GM21717 (cell line): ENCODE measurements around the gene XXYLT1.
"Not testable (repeated sequence)": the region's sequence is repeated elsewhere in the genome, so short reads cannot be mapped to it uniquely, and the experiment has no call there.

Experiments
- ATAC-seq: cut with Tn5 transposase; IDR thresholded peaks from one replicate; pipeline ENCODE4 v1.9.1; 2021; ENCODE audit warnings: mild to moderate bottlenecking, moderate library complexity; ENCODE audit not compliant: unreplicated experiment

Gene XXYLT1

GRCh38 chr3:195056506-195056905, 214.5 kb downstream of the XXYLT1 start:
- no peak for ATAC-seq

GRCh38 chr3:195054311-195054710, 216.6 kb downstream of the XXYLT1 start:
- ATAC-seq, result no peak

- no peak for ATAC-seq
These were observed 218.0 kb downstream of the XXYLT1 start for GRCh38 chr3:195052939-195053338.

DNA sequence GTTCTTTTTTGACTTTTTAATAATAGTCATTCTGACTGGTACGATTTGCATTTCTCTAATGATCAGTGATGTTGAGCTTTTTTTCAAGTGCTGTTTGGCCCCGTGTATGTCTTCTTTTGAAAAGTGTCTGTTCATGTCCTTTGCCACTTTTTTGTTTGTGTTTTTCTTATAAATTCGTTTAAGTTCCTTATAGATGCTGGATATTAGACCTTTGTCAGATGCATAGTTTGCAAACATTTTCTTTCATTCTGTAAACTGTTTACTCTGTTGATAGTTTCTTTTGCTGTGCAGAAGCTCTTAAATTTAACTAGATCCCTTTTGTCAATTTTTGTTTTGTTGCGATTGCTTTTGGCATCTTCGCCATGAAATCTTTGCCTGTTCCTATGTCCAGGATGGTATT, 220.7 kb downstream of the XXYLT1 start:
- not testable (repeated sequence) for ATAC-seq

GRCh38 chr3:195048059-195048905, 222.7 kb downstream of the XXYLT1 start:
- no peak for ATAC-seq

- no peak for ATAC-seq
These were observed 223.4 kb downstream of the XXYLT1 start for GRCh38 chr3:195047536-195047935.

GRCh38 chr3:195046441-195046840, 224.5 kb downstream of the XXYLT1 start:
- no peak for ATAC-seq

DNA sequence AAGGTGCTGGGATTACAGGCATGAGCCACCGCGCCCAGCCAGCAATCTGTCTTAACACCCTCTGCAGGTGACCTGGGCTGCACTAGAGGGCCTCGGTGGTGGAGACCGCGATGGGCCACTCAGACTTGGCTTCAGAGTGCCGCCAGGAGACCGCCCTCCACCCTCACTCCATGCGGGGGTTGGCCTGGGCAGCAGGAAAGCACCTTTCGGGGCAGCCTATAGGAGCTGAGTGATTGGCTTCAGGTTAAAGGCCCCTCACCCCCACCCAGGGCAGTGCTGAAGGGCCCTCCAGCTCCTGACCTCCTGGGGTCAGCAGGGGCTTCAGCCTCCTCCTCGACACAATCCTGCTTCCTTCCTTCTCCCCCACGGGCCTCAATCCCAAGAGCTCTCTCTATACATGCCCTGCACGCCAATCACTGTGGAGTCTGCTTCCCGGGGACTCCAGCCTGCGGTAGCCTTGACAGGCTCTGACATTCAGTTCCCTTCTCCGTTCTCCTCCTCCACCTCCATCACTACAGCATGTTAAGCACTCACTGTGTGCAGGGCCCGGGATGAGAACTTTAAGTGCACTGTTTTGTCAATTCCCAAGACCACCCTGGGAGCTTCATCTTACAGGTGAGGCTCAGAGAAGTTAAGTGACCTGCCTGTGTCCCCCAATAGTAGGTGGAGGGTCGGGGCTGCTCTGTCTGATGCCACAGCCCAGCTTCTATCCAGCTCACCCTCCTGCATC, 225.3 kb downstream of the XXYLT1 start:
- no peak for ATAC-seq

- ATAC-seq, result no peak
These were observed 226.5 kb downstream of the XXYLT1 start for GRCh38 chr3:195044411-195044810.

- no peak for ATAC-seq
These were observed 227.2 kb downstream of the XXYLT1 start for GRCh38 chr3:195043607-195044339.

DNA sequence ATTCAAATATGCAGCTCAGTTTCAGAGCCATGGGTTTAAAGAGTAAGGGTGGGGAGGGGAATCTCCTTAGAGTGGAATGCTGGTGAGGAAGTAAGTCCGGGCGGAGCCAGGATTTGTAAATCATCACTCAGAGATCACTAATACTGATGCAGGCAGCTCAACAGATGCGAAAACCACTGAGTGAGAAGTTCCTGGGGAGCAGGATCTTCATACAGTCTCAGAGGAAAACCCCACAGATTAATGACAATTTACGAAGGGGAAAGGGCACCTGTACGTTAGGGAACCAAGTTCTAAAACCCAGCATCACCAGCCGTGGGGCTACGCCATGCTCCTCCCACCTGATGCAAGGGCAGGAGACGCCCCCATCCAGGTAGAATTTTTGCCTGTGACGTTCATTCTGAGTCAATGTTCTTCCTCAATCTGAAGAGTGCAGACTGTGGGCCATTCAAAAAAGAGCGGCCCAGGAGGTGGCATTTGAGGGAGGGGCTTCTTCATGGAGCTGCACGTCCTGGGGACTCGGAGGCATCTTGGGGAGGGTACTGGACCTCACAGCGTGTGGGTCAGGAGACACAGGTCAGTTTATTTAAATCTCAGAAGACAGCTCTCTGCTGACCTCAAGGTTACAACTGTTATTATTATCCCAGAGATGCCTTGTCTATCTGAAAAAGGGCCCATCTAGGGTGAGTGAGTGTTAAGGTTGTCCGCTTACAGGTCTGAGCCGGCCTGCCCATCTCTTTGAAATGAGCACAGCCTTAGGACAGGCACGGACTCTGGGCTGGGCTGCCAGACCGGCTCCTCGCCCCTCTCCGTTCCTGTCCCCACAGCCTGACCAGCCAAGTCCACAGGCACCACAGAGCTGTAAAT, 228.0 kb downstream of the XXYLT1 start:
- ATAC-seq, result no peak

GRCh38 chr3:195041871-195042742, 228.9 kb downstream of the XXYLT1 start:
- no peak for ATAC-seq

GRCh38 chr3:195040773-195041520, 230.0 kb downstream of the XXYLT1 start:
- ATAC-seq, result no peak

DNA sequence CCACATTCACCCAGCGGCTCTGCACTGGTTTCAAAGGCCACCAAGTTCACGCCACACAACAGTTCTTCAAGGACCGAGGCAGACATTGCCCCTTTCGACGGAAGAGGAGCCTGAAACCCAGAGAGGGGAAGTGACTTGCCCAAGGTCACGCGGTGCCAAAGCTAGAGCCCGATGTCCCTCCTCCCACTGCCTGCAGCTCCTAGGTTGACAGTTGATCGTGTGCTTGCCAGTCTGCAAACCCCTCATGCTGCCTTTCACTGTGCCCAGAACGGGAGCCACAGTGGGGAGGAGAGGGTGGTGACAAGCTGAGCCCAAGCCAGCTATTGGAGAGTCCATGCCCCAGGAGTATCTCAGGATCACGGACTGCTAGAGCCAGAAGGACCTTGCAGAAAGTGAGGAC, 230.9 kb downstream of the XXYLT1 start:
- no peak for ATAC-seq

DNA sequence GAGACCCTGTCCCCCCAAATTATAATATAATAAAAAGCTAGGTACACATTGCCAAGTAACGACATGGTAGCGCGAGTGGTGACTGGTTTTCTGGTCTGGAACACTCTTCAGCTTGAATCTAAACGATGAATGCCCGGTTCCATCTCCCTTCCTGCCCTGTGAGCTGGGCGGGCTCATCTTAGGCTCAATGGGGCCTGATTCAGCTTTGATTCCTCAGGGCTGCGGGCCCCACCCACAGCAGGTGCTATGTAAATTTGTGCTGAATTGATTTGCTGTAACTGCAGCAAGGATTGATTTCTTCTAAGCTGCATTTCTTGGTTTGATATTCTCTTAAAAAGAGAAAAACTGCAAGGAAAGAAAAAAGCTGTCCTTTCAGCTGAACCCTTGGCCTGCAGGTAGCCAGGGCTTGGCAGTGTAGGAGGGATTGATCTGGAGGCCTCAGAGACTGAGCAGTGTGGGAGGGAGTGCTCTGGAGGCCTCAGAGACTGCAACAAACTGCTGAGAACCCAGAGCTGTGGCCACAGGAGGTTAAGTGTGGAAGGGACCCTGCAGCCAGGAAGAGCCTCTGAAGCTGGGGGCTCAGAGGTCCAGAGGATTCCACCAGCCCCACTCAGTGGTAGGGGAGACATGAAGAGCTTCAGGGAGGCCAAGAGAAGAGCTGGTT, 231.6 kb downstream of the XXYLT1 start:
- ATAC-seq, result no peak

DNA sequence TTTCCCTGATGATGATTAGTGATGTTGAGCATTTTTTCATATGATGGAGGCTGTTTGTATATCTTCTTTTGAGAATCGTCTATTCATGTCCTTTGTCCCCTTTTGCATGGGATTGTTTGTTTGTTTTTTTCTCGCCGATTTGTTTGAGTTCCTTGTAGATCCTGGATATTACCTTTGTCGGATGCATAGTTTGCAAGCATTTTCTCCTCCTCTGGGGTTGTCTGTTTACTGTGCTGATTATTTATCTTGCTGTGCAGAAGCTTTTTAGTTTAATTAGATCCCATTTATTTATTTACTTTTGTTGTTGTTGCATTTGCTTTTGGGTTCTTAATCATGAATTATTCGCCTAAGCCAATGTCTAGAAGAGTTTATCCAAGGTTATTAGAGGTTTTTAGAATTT, 232.8 kb downstream of the XXYLT1 start:
- no peak for ATAC-seq

GRCh38 chr3:195037586-195037985, 233.4 kb downstream of the XXYLT1 start:
- ATAC-seq, result not testable (repeated sequence)

- ATAC-seq, result no peak
These were observed 234.0 kb downstream of the XXYLT1 start for GRCh38 chr3:195036974-195037373.
